Suprapubic skin (tissue), 4 donors: ENCODE measurements around the gene CPNE4.

Experiments used
- EP300 ChIP-seq: sonication (generic); formaldehyde crosslinking; IDR thresholded peaks from one replicate; pipeline ENCODE4 v1.6.1; 2017; ENCODE audit warnings: antibody characterized with exemption
- POLR2AphosphoS5 ChIP-seq, 3 donors: sonication (generic); formaldehyde crosslinking; IDR thresholded peaks; one replicate each; pipeline ENCODE4 v1.6.1; 2017; ENCODE audit warnings: antibody characterized with exemption in 3 of 3
- TF ChIP-seq, protein P1 (sequence below), 2 donors: fragments of 200-600 bp in 1 of 2; fragments of 450-650 bp in 1 of 2; sonication (generic) in 1 of 2; IDR thresholded peaks; one replicate each; pipeline ENCODE4 v1.5.1; 2016 to 2019; ENCODE audit warnings: antibody characterized with exemption in 2 of 2, mild to moderate bottlenecking in 1 of 2, moderate library complexity in 1 of 2

DNA sequence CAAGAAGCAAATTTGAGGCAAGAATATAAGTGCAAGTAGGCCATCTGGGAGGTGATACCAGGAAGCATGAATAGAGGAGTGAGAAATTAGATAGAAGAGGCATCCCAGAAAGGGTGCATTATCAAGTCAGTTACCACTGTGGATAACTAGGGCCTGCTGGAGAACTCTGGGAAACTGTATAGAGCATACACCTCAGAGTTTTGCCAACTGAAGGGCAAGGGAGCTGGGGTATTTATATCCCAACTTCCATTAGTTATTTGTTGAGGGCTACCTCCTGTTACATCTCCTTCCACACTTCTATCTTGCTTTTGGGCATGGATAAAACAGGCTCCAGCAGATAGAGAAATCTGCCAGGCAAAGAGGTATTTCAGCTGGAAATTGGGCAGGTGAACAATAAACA is 448.5 kb downstream of the CPNE4 start:
- TF ChIP-seq EP300 = no peak
- TF ChIP-seq, protein P1, sequence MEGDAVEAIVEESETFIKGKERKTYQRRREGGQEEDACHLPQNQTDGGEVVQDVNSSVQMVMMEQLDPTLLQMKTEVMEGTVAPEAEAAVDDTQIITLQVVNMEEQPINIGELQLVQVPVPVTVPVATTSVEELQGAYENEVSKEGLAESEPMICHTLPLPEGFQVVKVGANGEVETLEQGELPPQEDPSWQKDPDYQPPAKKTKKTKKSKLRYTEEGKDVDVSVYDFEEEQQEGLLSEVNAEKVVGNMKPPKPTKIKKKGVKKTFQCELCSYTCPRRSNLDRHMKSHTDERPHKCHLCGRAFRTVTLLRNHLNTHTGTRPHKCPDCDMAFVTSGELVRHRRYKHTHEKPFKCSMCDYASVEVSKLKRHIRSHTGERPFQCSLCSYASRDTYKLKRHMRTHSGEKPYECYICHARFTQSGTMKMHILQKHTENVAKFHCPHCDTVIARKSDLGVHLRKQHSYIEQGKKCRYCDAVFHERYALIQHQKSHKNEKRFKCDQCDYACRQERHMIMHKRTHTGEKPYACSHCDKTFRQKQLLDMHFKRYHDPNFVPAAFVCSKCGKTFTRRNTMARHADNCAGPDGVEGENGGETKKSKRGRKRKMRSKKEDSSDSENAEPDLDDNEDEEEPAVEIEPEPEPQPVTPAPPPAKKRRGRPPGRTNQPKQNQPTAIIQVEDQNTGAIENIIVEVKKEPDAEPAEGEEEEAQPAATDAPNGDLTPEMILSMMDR (IDR thresholded peaks at IDR 0.05) = no peak
- no peak for TF ChIP-seq POLR2AphosphoS5 (IDR thresholded peaks at IDR 0.05)
